ENCODE data around the gene CADPS2. TPM values are rescaled to one million over a fixed set of nuclear protein-coding genes. Genes with fewer than 3 reads are reported as not detected.

The CADPS2 gene
- total and polyA plus RNA-seq, 4 donors: 5.9 to 23.8 (median 11.0) TPM

DNA sequence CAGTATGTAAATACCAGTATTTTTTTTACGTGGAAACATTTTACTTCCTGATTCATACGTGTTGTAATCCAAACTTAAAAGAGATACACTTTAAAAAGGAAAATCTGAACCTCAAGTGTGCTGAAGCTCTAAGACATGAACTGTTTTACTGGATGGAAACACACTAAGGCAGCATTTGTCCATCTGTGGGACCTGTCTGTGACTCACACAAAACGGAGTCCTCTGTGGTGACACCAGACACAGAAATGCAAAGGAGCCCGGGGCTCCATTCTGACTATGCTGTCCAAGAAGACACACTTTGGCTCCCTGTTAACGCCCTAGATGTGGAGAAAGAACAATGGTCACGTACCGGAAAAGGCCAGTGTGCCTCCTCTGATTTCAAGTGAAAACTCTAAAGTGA, 211.2 kb downstream of the CADPS2 start:
- Histone ChIP-seq H3K27ac (ENCODE audit: low read depth in 1 of 2, low read length in 2 of 2) (no peak overlapping the region), H3K9me3 (ENCODE audit: control insufficient read depth, low read length) (no peaks in the 10 kb centered on the region), H3K4me3 (ENCODE audit: low read length in 2 of 2) (no peak overlapping the region), H3K4me1 (ENCODE audit: control insufficient read depth in 1 of 2, insufficient read depth in 2 of 2, low read length in 2 of 2) (no peaks in the 10 kb centered on the region), H3K36me3 (ENCODE audit: control insufficient read depth in 1 of 2, insufficient read depth in 2 of 2, low read length in 1 of 2) (no peaks in the 10 kb centered on the region), H3K27me3 (ENCODE audit: control insufficient read depth in 1 of 2, insufficient read depth in 2 of 2, low read length in 1 of 2) (no peaks in the 10 kb centered on the region)
- 35 to 36% methylated on average over 7 of the region's 7 CpGs for WGBS, 2 donors
- intact Hi-C loops (cut with DNase I): no loop called here
- ATAC-seq (ENCODE audit: low FRiP score) (no peak), DNase-seq (no peak)

DNA sequence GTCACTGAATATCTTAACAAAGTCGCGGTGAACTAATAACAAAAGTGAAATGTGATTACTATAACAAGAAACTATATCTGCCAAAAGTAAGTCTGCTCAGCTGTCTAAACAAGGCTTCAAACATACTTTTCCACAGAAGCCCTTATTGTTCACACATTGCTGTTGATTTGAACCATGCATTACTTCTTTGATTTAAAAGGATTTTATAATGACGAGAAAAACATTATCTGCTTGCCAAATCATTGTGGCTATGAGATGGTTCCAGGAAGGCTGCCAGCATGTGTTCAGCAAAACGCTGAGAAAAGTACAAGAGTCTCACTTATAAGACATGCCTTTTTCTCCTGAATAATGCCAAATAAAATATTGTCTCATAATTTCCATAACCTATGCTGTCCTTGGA, 211.8 kb downstream of the CADPS2 start:
- no peaks in the 10 kb centered on the region for H3K4me1 ChIP-seq (ENCODE audit: control insufficient read depth in 1 of 2, insufficient read depth in 2 of 2, low read length in 2 of 2)
- DNase-seq: no peak
- ATAC-seq (ENCODE audit: low FRiP score): peak; percentile 50
- no peak overlapping the region for H3K27ac ChIP-seq (ENCODE audit: low read depth in 1 of 2, low read length in 2 of 2)
- H3K36me3 ChIP-seq (ENCODE audit: control insufficient read depth in 1 of 2, insufficient read depth in 2 of 2, low read length in 1 of 2): no peaks in the 10 kb centered on the region
- H3K9me3 ChIP-seq (ENCODE audit: control insufficient read depth, low read length): no peaks in the 10 kb centered on the region
- peaks cover 0 to under 1% of the 10 kb centered on the region in 2 donors for H3K27me3 ChIP-seq (ENCODE audit: control insufficient read depth in 1 of 2, insufficient read depth in 2 of 2, low read length in 1 of 2)
- H3K4me3 ChIP-seq (ENCODE audit: low read length in 2 of 2): no peak overlapping the region
- 2 to 5% methylated on average over 4 of the region's 4 CpGs for WGBS, 2 donors
- intact Hi-C loops (cut with DNase I): no loop called here

DNA sequence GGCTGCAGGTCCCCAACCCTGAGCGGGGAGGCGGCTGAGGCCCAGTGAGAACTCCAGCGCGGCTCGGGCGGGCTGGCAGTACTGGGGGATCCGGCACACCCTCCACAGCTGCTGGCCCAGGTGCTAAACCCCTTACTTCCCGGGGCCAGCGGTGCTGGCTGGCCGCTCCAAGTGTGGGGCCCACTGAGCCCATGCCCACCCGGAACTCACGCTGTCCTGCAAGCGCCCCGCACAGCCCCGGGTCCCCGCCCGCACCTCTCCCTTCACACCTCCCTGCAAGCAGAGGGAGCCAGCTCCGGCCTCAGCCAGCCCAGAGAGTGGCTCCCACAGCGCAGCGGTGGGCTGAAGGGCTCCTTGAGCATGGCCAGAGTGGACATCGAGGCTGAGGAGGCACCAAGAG, 212.3 kb downstream of the CADPS2 start:
- peaks cover 0 to 2% of the 10 kb centered on the region in 2 donors for H3K27me3 ChIP-seq (ENCODE audit: control insufficient read depth in 1 of 2, insufficient read depth in 2 of 2, low read length in 1 of 2)
- intact Hi-C loops (cut with DNase I): no loop called here
- no peak overlapping the region for H3K27ac ChIP-seq (ENCODE audit: low read depth in 1 of 2, low read length in 2 of 2)
- ATAC-seq (ENCODE audit: low FRiP score): no peak
- no peaks in the 10 kb centered on the region for H3K4me1 ChIP-seq (ENCODE audit: control insufficient read depth in 1 of 2, insufficient read depth in 2 of 2, low read length in 2 of 2)
- no peak overlapping the region for H3K4me3 ChIP-seq (ENCODE audit: low read length in 2 of 2)
- DNase-seq: no peak
- WGBS, 2 donors: 94 to 97% methylated on average over 21 of the region's 21 CpGs
- H3K36me3 ChIP-seq (ENCODE audit: control insufficient read depth in 1 of 2, insufficient read depth in 2 of 2, low read length in 1 of 2): no peaks in the 10 kb centered on the region
- H3K9me3 ChIP-seq (ENCODE audit: control insufficient read depth, low read length): no peaks in the 10 kb centered on the region

DNA sequence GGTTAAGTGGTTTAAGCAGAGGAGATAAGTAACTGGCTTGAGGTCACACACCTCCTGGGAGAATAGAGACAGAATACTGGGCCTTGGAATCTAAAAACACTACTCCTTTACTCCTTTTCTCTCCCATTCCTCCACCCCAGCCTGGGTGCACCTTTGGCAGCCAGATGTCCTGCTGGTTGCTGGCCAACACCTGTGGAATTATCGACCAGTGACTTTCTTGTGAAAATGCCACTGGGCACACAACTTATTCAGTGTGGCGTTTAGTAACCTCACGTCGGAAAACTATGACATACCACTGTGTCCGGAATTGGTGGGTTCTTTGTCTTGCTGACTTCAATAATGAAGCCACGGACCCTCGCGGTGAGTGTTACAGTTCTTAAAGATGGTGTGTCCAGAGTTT, 213.7 kb downstream of the CADPS2 start:
- intact Hi-C loops (cut with DNase I): no loop called here
- H3K27ac ChIP-seq (ENCODE audit: low read depth in 1 of 2, low read length in 2 of 2): no peak overlapping the region
- no peaks in the 10 kb centered on the region for H3K4me1 ChIP-seq (ENCODE audit: control insufficient read depth in 1 of 2, insufficient read depth in 2 of 2, low read length in 2 of 2)
- H3K36me3 ChIP-seq (ENCODE audit: control insufficient read depth in 1 of 2, insufficient read depth in 2 of 2, low read length in 1 of 2): no peaks in the 10 kb centered on the region
- ATAC-seq (ENCODE audit: low FRiP score): no peak
- H3K9me3 ChIP-seq (ENCODE audit: control insufficient read depth, low read length): no peaks in the 10 kb centered on the region
- 93 to 95% methylated on average over 8 of the region's 8 CpGs for WGBS, 2 donors
- H3K4me3 ChIP-seq (ENCODE audit: low read length in 2 of 2): no peak overlapping the region
- DNase-seq: no peak
- H3K27me3 ChIP-seq (ENCODE audit: control insufficient read depth in 1 of 2, insufficient read depth in 2 of 2, low read length in 1 of 2): peaks cover 0 to 2% of the 10 kb centered on the region in 2 donors

DNA sequence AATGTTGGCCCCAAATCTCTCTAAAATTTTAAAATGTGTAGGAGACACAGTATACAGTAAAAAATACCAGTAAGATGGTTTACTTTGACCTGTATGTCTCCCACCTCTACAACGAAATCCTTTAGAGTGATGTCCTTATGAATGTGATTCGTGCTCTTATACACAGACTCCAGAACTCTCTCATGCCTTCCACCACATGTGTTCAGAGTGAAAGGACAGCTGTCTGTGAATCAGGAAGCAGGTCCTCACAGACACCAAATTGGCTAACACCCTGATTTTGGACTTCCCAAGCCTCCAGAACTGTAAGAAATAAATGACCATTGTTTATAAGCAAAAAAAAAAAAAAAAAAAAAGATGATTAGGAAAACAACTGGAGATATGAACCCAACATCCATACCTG, 222.5 kb downstream of the CADPS2 start:
- Histone ChIP-seq H3K27me3 (ENCODE audit: control insufficient read depth in 1 of 2, insufficient read depth in 2 of 2, low read length in 1 of 2) (no peaks in the 10 kb centered on the region), H3K4me1 (ENCODE audit: control insufficient read depth in 1 of 2, insufficient read depth in 2 of 2, low read length in 2 of 2) (no peaks in the 10 kb centered on the region), H3K4me3 (ENCODE audit: low read length in 2 of 2) (no peak overlapping the region), H3K9me3 (ENCODE audit: control insufficient read depth, low read length) (no peaks in the 10 kb centered on the region), H3K36me3 (ENCODE audit: control insufficient read depth in 1 of 2, insufficient read depth in 2 of 2, low read length in 1 of 2) (no peaks in the 10 kb centered on the region), H3K27ac (ENCODE audit: low read depth in 1 of 2, low read length in 2 of 2) (no peak overlapping the region)
- ATAC-seq (ENCODE audit: low FRiP score) (no peak), DNase-seq (no peak)
- 79 to 87% methylated on average over 2 of the region's 2 CpGs for WGBS, 2 donors
- intact Hi-C loops (cut with DNase I): no loop called here

DNA sequence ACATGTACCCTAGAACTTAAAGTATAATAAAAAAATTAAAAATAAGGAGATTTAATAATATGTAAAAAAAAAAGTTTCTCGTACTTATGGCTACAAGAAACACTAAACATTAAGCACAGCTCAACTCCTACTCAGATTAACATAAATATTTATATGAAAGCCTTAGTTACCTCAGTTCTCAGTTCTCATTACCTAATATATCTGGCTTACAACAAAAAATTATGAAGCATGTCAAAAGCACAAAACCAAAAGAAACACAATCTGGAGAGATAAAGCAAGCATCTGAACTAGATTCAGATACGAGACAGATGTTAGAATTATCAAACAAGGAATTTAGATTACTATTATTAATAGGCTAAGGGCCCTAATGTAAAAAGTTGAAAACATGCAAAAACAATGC, 227.4 kb downstream of the CADPS2 start:
- Histone ChIP-seq H3K27me3 (ENCODE audit: control insufficient read depth in 1 of 2, insufficient read depth in 2 of 2, low read length in 1 of 2) (no peaks in the 10 kb centered on the region), H3K4me1 (ENCODE audit: control insufficient read depth in 1 of 2, insufficient read depth in 2 of 2, low read length in 2 of 2) (no peaks in the 10 kb centered on the region), H3K36me3 (ENCODE audit: control insufficient read depth in 1 of 2, insufficient read depth in 2 of 2, low read length in 1 of 2) (no peaks in the 10 kb centered on the region), H3K4me3 (ENCODE audit: low read length in 2 of 2) (no peak overlapping the region), H3K9me3 (ENCODE audit: control insufficient read depth, low read length) (no peaks in the 10 kb centered on the region), H3K27ac (ENCODE audit: low read depth in 1 of 2, low read length in 2 of 2) (no peak overlapping the region)
- no peak for ATAC-seq (ENCODE audit: low FRiP score)
- intact Hi-C loops (cut with DNase I): no loop called here
- no peak for DNase-seq
- 49 to 56% methylated on average over 2 of the region's 2 CpGs for WGBS, 2 donors

DNA sequence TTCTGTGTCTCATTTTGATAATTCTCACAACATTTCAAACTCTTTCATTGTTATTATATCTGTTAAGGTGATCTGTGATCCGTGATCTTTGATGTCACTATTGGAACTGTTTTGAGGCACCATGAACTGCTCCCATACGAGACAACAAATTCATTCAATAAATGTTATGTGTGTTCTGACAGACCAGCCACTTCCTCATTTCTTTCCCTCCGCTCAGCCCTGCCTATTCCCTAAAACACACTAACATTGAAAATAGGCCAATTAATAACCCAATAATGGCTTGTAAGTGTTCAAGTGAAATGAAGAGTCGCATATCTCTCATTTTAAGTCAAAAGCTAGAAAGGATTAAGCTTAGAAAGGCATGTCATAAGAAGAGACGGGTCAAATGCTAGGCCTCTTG, 232.6 kb downstream of the CADPS2 start:
- ATAC-seq (ENCODE audit: low FRiP score) (no peak), DNase-seq (no peak)
- no peaks in the 10 kb centered on the region for H3K9me3 ChIP-seq (ENCODE audit: control insufficient read depth, low read length)
- no peaks in the 10 kb centered on the region for H3K27me3 ChIP-seq (ENCODE audit: control insufficient read depth in 1 of 2, insufficient read depth in 2 of 2, low read length in 1 of 2)
- intact Hi-C loops (cut with DNase I): no loop called here
- no peaks in the 10 kb centered on the region for H3K4me1 ChIP-seq (ENCODE audit: control insufficient read depth in 1 of 2, insufficient read depth in 2 of 2, low read length in 2 of 2)
- H3K27ac ChIP-seq (ENCODE audit: low read depth in 1 of 2, low read length in 2 of 2): no peak overlapping the region
- H3K36me3 ChIP-seq (ENCODE audit: control insufficient read depth in 1 of 2, insufficient read depth in 2 of 2, low read length in 1 of 2): no peaks in the 10 kb centered on the region
- 78 to 88% methylated on average over 5 of the region's 5 CpGs for WGBS, 2 donors
- H3K4me3 ChIP-seq (ENCODE audit: low read length in 2 of 2): no peak overlapping the region

DNA sequence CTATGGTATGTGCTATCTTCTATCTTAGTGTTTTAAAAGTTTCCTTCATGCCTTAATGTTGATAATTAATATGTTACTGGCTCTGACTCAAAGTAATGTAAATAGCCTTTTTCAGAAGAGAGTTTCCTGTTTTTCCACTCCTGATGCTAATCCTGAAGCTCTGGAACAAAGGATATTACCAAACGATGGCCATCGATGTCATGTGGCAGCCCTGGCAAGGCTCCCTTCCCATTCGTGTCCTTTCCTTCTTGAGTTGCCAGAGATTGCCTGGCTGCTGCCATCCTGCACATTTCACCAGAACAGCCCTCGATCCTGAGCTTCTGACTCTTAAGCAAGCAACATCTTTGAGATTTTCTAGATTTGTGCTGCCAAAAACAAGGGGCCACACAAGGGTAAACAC, 233.4 kb downstream of the CADPS2 start:
- Histone ChIP-seq H3K4me1 (ENCODE audit: control insufficient read depth in 1 of 2, insufficient read depth in 2 of 2, low read length in 2 of 2) (no peaks in the 10 kb centered on the region), H3K36me3 (ENCODE audit: control insufficient read depth in 1 of 2, insufficient read depth in 2 of 2, low read length in 1 of 2) (no peaks in the 10 kb centered on the region), H3K27ac (ENCODE audit: low read depth in 1 of 2, low read length in 2 of 2) (no peak overlapping the region), H3K27me3 (ENCODE audit: control insufficient read depth in 1 of 2, insufficient read depth in 2 of 2, low read length in 1 of 2) (peaks cover 0 to 1% of the 10 kb centered on the region in 2 donors), H3K4me3 (ENCODE audit: low read length in 2 of 2) (no peak overlapping the region), H3K9me3 (ENCODE audit: control insufficient read depth, low read length) (no peaks in the 10 kb centered on the region)
- intact Hi-C loops (cut with DNase I): no loop called here
- ATAC-seq (ENCODE audit: low FRiP score): no peak
- 57 to 76% methylated on average over 4 of the region's 4 CpGs for WGBS, 2 donors
- DNase-seq: no peak

DNA sequence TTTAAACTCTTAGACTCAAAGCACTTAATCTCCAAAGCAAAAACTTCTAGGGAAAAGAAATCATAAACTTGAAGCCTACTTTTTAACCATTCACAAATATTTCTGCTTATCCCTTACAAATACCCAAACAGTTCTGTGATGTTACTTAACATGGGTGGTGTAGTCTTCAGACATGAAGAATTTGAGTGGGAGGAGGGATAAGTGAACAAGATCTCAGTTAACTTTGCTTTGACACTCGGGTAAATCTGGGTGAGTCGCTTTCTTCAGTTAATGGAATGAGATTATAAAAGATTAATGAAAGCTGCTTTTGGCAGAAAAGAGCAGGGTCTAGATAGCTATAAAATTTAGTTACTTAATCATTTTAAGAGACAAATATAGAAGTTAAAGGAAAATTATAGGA, 234.8 kb downstream of the CADPS2 start:
- no peak overlapping the region for H3K4me3 ChIP-seq (ENCODE audit: low read length in 2 of 2)
- peaks cover 0 to 1% of the 10 kb centered on the region in 2 donors for H3K27me3 ChIP-seq (ENCODE audit: control insufficient read depth in 1 of 2, insufficient read depth in 2 of 2, low read length in 1 of 2)
- no peaks in the 10 kb centered on the region for H3K4me1 ChIP-seq (ENCODE audit: control insufficient read depth in 1 of 2, insufficient read depth in 2 of 2, low read length in 2 of 2)
- intact Hi-C loops (cut with DNase I): no loop called here
- no peaks in the 10 kb centered on the region for H3K36me3 ChIP-seq (ENCODE audit: control insufficient read depth in 1 of 2, insufficient read depth in 2 of 2, low read length in 1 of 2)
- ATAC-seq (ENCODE audit: low FRiP score) (no peak), DNase-seq (no peak)
- H3K9me3 ChIP-seq (ENCODE audit: control insufficient read depth, low read length): no peaks in the 10 kb centered on the region
- whole genome bisulfite sequencing, 2 donors: 16 to 31% methylated on average over 2 of the region's 2 CpGs
- H3K27ac ChIP-seq (ENCODE audit: low read depth in 1 of 2, low read length in 2 of 2): no peak overlapping the region

Measured in aorta (tissue), 5 donors.